ENCODE data around the gene ROBO1.

DNA sequence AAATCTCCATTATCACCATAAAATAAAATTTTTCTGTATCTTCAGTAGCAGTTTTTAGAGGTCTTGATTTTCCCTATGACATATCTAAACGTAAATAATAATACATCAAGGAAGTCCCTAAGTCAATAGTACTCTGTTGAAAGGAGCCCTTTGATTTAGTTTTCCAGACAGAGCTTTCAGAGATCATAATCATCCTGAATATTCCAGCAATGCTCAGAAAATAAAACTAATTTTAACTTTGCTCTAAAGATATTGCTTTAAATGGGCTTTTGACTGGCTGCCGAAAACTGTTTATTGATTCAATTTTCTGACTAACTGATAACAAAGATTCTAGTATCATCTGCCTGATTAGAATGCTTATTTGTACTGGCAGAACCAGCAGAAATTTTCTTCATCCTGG lies 40.7 kb upstream of the ROBO1 start:
- TF ChIP-seq POLR2A (IDR thresholded peaks at IDR 0.05) (no peak), CTCF (IDR thresholded peaks at IDR 0.05) (no peak)

All from right lobe of liver (tissue), 4 donors.